MM.1S (cell line): ENCODE measurements around the gene POLD3.

Experiments used
- EZH2 ChIP-seq: fragments of 300-600 bp; sonication (generic); optimal IDR thresholded peaks from 2 replicates; pipeline ENCODE3; 2017; ENCODE audit warnings: low read depth, mild to moderate bottlenecking, antibody characterized with exemption, low read length, mixed read lengths
- EZH2phosphoT487 ChIP-seq: fragments of 300-600 bp; sonication (generic); IDR thresholded peaks from 2 replicates; pipeline ENCODE4 v1.6.1; 2018; ENCODE audit warnings: antibody characterized with exemption, low read length
- TF ChIP-seq, protein P1 (sequence below): fragments of 300-600 bp; sonication (generic); IDR thresholded peaks from 2 replicates; pipeline ENCODE4 v1.5.1; 2016; ENCODE audit warnings: antibody characterized with exemption, low read length, mixed read lengths

DNA sequence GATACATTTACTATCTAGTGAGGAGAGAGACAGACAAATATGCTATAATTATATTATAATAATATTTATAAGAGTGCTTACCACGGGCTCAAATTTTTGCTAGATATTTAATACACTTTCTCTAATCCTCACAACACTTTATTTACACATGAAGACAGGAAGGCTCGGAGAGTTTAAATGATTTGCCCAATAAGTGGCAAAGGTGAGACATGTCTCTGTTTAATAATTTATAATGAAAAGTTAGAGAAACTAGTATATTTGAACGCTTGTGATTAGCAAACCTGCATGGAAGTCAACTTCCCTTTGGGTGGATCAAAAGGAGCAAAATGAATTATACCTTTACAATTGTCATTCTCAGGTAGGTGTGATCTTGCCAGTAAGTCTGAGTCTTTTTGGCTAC, 55.4 kb downstream of the POLD3 start:
- TF ChIP-seq EZH2, result no peak
- TF ChIP-seq, protein P1, sequence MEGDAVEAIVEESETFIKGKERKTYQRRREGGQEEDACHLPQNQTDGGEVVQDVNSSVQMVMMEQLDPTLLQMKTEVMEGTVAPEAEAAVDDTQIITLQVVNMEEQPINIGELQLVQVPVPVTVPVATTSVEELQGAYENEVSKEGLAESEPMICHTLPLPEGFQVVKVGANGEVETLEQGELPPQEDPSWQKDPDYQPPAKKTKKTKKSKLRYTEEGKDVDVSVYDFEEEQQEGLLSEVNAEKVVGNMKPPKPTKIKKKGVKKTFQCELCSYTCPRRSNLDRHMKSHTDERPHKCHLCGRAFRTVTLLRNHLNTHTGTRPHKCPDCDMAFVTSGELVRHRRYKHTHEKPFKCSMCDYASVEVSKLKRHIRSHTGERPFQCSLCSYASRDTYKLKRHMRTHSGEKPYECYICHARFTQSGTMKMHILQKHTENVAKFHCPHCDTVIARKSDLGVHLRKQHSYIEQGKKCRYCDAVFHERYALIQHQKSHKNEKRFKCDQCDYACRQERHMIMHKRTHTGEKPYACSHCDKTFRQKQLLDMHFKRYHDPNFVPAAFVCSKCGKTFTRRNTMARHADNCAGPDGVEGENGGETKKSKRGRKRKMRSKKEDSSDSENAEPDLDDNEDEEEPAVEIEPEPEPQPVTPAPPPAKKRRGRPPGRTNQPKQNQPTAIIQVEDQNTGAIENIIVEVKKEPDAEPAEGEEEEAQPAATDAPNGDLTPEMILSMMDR, result no peak
- no peak for TF ChIP-seq EZH2phosphoT487
